HepG2 (cell line): ENCODE data around the gene EEF2. TPM values are rescaled to one million over a fixed set of nuclear protein-coding genes. Genes with fewer than 3 reads are reported as not detected.

Source experiments
- DMAP1 ChIP-seq: IDR thresholded peaks from 2 replicates; pipeline ENCODE4 v1.6.1; 2016
- EZH2 ChIP-seq: conservative IDR thresholded peaks from 2 replicates; pipeline ENCODE4 v1.6.1; 2012; ENCODE audit warnings: mild to moderate bottlenecking, low read depth, low read length, moderate library complexity
- JUNB ChIP-seq: sonication (generic); formaldehyde crosslinking; IDR thresholded peaks from 2 replicates; pipeline ENCODE4 v1.8.0; 2022; ENCODE audit warnings: missing genetic modification reagents, mild to moderate bottlenecking, borderline replicate concordance
- MED13 ChIP-seq: sonication (generic); formaldehyde crosslinking; IDR thresholded peaks from 2 replicates; pipeline ENCODE4 v1.5.0; 2020; ENCODE audit warnings: missing genetic modification reagents
- SIN3B ChIP-seq: fragments of 150-350 bp; IDR thresholded peaks from 2 replicates; pipeline ENCODE4 v1.6.1; 2014; ENCODE audit warnings: low read length
- ZBTB8A ChIP-seq: sonication (generic); formaldehyde crosslinking; IDR thresholded peaks from 2 replicates; pipeline ENCODE4 v1.4.0; 2020; ENCODE audit warnings: mild to moderate bottlenecking, low read depth, missing genetic modification reagents, borderline replicate concordance
- ZNF329 ChIP-seq: sonication (generic); formaldehyde crosslinking; IDR thresholded peaks from 2 replicates; pipeline ENCODE4 v1.9.0; 2021; ENCODE audit warnings: low read depth, mild to moderate bottlenecking, missing genetic modification reagents
- ZNF547 ChIP-seq: sonication (generic); formaldehyde crosslinking; IDR thresholded peaks from 2 replicates; pipeline ENCODE4 v1.5.1; 2020; ENCODE audit warnings: mild to moderate bottlenecking, missing genetic modification reagents
- polyA plus RNA-seq, 8 experiments: library from polyadenylated mRNA; depleted of rRNA in 3 of 8; stranded (reverse) in 7 of 8; unstranded in 1 of 8; fragments of >200 nt; fragmentation: Illumina TruSeq in 4 of 8; extraction: Trizol in 4 of 8; gene quantifications; 2 replicates each; pipeline versions ENCODE4 v1.2.1 to v1.2.3, GENCODE V29; 2011 to 2016; ENCODE audit warnings: low read depth in 4 of 8, missing spikeins in 1 of 8, mixed read lengths in 1 of 8; ENCODE audit not compliant: insufficient read depth in 1 of 8
- total RNA-seq, 5 experiments: library from RNA; depleted of rRNA; stranded (reverse); fragments of >200 nt; fragmentation: Illumina TruSeq; extraction: Trizol; gene quantifications; 2 replicates each; pipeline ENCODE4 v1.2.3, GENCODE V29; 2016; ENCODE audit warnings: low read depth in 1 of 5
- TF ChIP-seq, protein P1 (sequence below): sonication (generic); formaldehyde crosslinking; IDR thresholded peaks from 2 replicates; pipeline ENCODE4 v1.5.0; 2020; ENCODE audit warnings: mild to moderate bottlenecking, missing genetic modification reagents
- TF ChIP-seq, protein P2 (sequence below): sonication (generic); formaldehyde crosslinking; IDR thresholded peaks from 2 replicates; pipeline ENCODE4 v1.5.1; 2020; ENCODE audit warnings: mild to moderate bottlenecking, missing genetic modification reagents, moderate library complexity
- TF ChIP-seq, protein P3 (sequence below), 2 experiments: fragments of 450-650 bp in 1 of 2; sonication (generic) in 1 of 2; formaldehyde crosslinking in 1 of 2; IDR thresholded peaks; 2 replicates each; pipeline versions ENCODE4 v1.6.1 to v1.8.0; 2016 to 2022; ENCODE audit warnings: antibody characterized with exemption in 1 of 2, mild to moderate bottlenecking in 1 of 2, missing genetic modification reagents in 1 of 2
- TF ChIP-seq, protein P4 (sequence below): sonication (generic); formaldehyde crosslinking; IDR thresholded peaks from 2 replicates; pipeline ENCODE4 v1.5.0; 2020; ENCODE audit warnings: mild to moderate bottlenecking, low read depth, missing genetic modification reagents, borderline replicate concordance
- TF ChIP-seq, protein P5 (sequence below), 2 experiments: fragments of 450-650 bp in 1 of 2; sonication (generic) in 1 of 2; formaldehyde crosslinking; IDR thresholded peaks; 2 replicates each; pipeline versions ENCODE4 v1.5.0 to v1.8.0; 2020 to 2022; ENCODE audit warnings: mild to moderate bottlenecking in 1 of 2, missing genetic modification reagents in 1 of 2

Gene EEF2
- total and polyA plus RNA-seq, 2 of the 13 experiments (the other 11 are each of a cell fraction or from before 2014, with no cell fraction given) = 1,441 to 1,777 TPM

DNA sequence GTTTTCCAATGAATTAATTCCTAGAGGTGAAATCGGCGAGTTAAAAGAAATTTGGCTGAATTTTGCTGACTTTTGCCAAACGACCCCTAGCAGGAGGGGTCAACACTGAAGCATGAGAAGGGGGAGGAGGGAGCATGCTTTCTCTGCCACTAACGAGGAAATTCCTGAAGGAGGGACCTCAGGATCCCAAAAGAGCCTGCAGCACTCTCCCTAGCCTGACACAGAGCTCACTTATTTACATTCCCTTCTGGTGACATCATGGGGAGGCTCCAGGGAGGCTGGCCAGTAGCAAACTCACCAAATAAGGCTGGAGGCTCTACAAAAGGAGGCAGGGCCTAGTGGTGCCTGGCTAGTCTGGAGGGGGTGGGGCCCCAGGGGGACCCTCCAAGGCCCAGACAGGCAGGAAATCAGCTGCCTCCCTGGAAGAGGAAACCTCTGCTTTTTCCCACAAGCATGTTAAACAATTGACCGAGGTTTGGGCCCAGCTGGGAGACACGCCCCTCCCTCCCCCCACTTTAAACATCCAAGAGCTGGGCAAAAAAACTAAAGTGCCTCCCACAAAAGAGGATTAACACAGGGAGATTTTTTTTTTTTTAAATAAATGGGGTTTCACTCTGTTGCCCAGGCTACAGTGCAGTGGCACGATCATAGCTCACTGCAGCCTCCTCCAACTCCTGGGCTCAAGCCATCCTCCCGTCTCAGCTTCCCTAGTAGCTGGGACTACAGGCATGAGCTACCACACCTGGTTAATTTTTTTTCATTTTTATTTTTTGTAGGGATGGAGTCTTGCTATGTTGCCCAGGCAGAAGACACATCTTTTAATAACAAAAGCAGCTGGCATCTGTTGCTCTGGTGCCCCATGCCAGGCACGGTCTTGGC lies 16.5 kb downstream of the EEF2 start (continued):
- TF ChIP-seq, protein P1, sequence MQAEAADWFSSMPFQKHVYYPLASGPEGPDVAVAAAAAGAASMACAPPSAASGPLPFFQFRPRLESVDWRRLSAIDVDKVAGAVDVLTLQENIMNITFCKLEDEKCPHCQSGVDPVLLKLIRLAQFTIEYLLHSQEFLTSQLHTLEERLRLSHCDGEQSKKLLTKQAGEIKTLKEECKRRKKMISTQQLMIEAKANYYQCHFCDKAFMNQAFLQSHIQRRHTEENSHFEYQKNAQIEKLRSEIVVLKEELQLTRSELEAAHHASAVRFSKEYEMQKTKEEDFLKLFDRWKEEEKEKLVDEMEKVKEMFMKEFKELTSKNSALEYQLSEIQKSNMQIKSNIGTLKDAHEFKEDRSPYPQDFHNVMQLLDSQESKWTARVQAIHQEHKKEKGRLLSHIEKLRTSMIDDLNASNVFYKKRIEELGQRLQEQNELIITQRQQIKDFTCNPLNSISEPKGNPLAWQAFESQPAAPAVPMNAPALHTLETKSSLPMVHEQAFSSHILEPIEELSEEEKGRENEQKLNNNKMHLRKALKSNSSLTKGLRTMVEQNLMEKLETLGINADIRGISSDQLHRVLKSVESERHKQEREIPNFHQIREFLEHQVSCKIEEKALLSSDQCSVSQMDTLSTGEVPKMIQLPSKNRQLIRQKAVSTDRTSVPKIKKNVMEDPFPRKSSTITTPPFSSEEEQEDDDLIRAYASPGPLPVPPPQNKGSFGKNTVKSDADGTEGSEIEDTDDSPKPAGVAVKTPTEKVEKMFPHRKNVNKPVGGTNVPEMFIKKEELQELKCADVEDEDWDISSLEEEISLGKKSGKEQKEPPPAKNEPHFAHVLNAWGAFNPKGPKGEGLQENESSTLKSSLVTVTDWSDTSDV (CRISPR knock-in tag) = no peak
- TF ChIP-seq, protein P2, sequence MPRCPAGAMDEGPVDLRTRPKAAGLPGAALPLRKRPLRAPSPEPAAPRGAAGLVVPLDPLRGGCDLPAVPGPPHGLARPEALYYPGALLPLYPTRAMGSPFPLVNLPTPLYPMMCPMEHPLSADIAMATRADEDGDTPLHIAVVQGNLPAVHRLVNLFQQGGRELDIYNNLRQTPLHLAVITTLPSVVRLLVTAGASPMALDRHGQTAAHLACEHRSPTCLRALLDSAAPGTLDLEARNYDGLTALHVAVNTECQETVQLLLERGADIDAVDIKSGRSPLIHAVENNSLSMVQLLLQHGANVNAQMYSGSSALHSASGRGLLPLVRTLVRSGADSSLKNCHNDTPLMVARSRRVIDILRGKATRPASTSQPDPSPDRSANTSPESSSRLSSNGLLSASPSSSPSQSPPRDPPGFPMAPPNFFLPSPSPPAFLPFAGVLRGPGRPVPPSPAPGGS (CRISPR knock-in tag) = no peak
- TF ChIP-seq ZBTB8A (CRISPR knock-in tag) (no peak), ZNF329 (CRISPR knock-in tag) (no peak), JUNB (CRISPR knock-in tag) (no peak), MED13 (CRISPR knock-in tag) (no peak), SIN3B (no peak), EZH2 (no peak), ZNF547 (no peak), DMAP1 (CRISPR knock-in tag) (no peak)
- TF ChIP-seq, protein P3, sequence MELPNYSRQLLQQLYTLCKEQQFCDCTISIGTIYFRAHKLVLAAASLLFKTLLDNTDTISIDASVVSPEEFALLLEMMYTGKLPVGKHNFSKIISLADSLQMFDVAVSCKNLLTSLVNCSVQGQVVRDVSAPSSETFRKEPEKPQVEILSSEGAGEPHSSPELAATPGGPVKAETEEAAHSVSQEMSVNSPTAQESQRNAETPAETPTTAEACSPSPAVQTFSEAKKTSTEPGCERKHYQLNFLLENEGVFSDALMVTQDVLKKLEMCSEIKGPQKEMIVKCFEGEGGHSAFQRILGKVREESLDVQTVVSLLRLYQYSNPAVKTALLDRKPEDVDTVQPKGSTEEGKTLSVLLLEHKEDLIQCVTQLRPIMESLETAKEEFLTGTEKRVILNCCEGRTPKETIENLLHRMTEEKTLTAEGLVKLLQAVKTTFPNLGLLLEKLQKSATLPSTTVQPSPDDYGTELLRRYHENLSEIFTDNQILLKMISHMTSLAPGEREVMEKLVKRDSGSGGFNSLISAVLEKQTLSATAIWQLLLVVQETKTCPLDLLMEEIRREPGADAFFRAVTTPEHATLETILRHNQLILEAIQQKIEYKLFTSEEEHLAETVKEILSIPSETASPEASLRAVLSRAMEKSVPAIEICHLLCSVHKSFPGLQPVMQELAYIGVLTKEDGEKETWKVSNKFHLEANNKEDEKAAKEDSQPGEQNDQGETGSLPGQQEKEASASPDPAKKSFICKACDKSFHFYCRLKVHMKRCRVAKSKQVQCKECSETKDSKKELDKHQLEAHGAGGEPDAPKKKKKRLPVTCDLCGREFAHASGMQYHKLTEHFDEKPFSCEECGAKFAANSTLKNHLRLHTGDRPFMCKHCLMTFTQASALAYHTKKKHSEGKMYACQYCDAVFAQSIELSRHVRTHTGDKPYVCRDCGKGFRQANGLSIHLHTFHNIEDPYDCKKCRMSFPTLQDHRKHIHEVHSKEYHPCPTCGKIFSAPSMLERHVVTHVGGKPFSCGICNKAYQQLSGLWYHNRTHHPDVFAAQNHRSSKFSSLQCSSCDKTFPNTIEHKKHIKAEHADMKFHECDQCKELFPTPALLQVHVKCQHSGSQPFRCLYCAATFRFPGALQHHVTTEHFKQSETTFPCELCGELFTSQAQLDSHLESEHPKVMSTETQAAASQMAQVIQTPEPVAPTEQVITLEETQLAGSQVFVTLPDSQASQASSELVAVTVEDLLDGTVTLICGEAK (IDR thresholded peaks at IDR 0.05) = no peak
- TF ChIP-seq, protein P3 (CRISPR knock-in tag; IDR thresholded peaks at IDR 0.05) = no peak
- TF ChIP-seq, protein P4, sequence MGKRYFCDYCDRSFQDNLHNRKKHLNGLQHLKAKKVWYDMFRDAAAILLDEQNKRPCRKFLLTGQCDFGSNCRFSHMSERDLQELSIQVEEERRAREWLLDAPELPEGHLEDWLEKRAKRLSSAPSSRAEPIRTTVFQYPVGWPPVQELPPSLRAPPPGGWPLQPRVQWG (CRISPR knock-in tag) = no peak
- TF ChIP-seq, protein P5, sequence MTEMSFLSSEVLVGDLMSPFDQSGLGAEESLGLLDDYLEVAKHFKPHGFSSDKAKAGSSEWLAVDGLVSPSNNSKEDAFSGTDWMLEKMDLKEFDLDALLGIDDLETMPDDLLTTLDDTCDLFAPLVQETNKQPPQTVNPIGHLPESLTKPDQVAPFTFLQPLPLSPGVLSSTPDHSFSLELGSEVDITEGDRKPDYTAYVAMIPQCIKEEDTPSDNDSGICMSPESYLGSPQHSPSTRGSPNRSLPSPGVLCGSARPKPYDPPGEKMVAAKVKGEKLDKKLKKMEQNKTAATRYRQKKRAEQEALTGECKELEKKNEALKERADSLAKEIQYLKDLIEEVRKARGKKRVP (CRISPR knock-in tag; IDR thresholded peaks at IDR 0.05) = no peak
